GM12878 (cell line): ENCODE data around the gene IQGAP2.

ENCODE experiments used
- POLR2A ChIP-seq: IDR thresholded peaks from 2 replicates; pipeline ENCODE4 v1.6.1; 2011; ENCODE audit warnings: low read depth, mild to moderate bottlenecking, low read length
- POLR2AphosphoS5 ChIP-seq: IDR thresholded peaks from 2 replicates; pipeline ENCODE4 v1.6.1; 2011; ENCODE audit warnings: mild to moderate bottlenecking, low read length, inconsistent platforms
- SUZ12 ChIP-seq: fragments of 200-600 bp; sonication (generic); IDR thresholded peaks from one replicate; pipeline ENCODE4 v1.6.1; 2018; ENCODE audit warnings: antibody characterized with exemption, mild to moderate bottlenecking; ENCODE audit not compliant: unreplicated experiment

DNA sequence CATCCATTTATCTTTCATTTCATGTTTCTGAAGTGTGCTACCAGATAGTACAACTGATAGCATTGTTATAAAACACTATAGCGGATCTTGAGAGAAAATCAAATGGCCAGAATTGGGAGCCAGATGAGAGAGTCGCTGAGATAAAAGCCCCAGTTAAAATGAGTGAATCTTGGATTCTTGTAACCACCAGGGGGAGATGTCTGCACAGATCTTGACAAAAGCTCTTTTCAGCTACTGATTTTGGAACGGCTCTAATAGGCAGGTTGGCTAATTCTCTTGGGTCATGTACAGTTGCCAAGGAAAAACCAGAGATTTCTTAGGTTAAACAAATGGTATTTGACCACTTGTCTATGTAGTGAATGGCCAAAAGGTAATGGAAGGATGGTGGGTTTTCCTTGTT lies 198.4 kb downstream of the IQGAP2 start:
- TF ChIP-seq POLR2A (no peak), POLR2AphosphoS5 (no peak), SUZ12 (no peak)
